K562 (cell line): ENCODE data around the gene EVI5L. TPM values are rescaled to one million over a fixed set of nuclear protein-coding genes. Genes with fewer than 3 reads are reported as not detected.

ENCODE experiments used
- ATF1 ChIP-seq, 2 experiments: fragments of 450-650 bp in 1 of 2; IDR thresholded peaks; 2 replicates each; pipeline ENCODE4 v1.6.1; 2016; ENCODE audit warnings: missing compliant biosample characterization in 1 of 2, missing genetic modification characterization in 1 of 2
- DIDO1 ChIP-seq: fragments of 450-650 bp; IDR thresholded peaks from 2 replicates; pipeline ENCODE4 v1.6.1; 2016; ENCODE audit warnings: low read depth, missing biosample characterization, missing genetic modification characterization
- EHMT2 ChIP-seq: fragments of 450-650 bp; IDR thresholded peaks from 2 replicates; pipeline ENCODE4 v1.6.1; 2018; ENCODE audit warnings: antibody characterized with exemption
- HDAC1 ChIP-seq, 2 experiments: fragments of 450-650 bp; IDR thresholded peaks; 2 replicates each; pipeline ENCODE4 v1.6.1; 2016 to 2017; ENCODE audit warnings: inconsistent platforms in 1 of 2, mild to moderate bottlenecking in 1 of 2, moderate library complexity in 1 of 2
- HDGF ChIP-seq: fragments of 450-650 bp; IDR thresholded peaks from 2 replicates; pipeline ENCODE4 v1.6.1; 2016
- HMBOX1 ChIP-seq: sonication (generic); IDR thresholded peaks from 2 replicates; pipeline ENCODE4 v1.6.1; 2016
- HMG20B ChIP-seq: fragments of 250-450 bp; sonication (Bioruptor Pico); IDR thresholded peaks from 2 replicates; pipeline ENCODE4 v1.5.0; 2021; ENCODE audit warnings: mild to moderate bottlenecking
- ID3 ChIP-seq, 2 experiments: fragments of 250-450 bp in 1 of 2; fragments of 450-650 bp in 1 of 2; sonication (Bioruptor Pico) in 1 of 2; IDR thresholded peaks; 2 replicates each; pipeline versions ENCODE4 v1.6.1 to v1.8.0; 2016 to 2021; ENCODE audit warnings: mild to moderate bottlenecking in 2 of 2, moderate library complexity in 2 of 2, missing compliant biosample characterization in 1 of 2, missing genetic modification characterization in 1 of 2
- LEF1 ChIP-seq: fragments of 450-650 bp; IDR thresholded peaks from 2 replicates; pipeline ENCODE4 v1.6.1; 2016; ENCODE audit warnings: mild to moderate bottlenecking
- MAZ ChIP-seq, 2 experiments: fragments of 450-650 bp in 1 of 2; sonication (generic) in 1 of 2; formaldehyde crosslinking; IDR thresholded peaks in 1 of 2; conservative IDR thresholded peaks in 1 of 2; 2 replicates each; pipeline versions ENCODE4 v1.4.0 to v1.5.0; 2020; ENCODE audit warnings: mild to moderate bottlenecking in 1 of 2, missing genetic modification reagents in 1 of 2
- MNT ChIP-seq, 2 experiments: fragments of 450-650 bp; conservative IDR thresholded peaks; 2 replicates each; pipeline ENCODE4 v1.6.1; 2017; ENCODE audit warnings: mild to moderate bottlenecking in 2 of 2, moderate library complexity in 2 of 2
- NFE2 ChIP-seq: IDR thresholded peaks from 2 replicates; pipeline ENCODE4 v1.6.1; 2014; ENCODE audit warnings: antibody characterized with exemption, low read depth
- POU5F1 ChIP-seq: fragments of 150-350 bp; IDR thresholded peaks from 2 replicates; pipeline ENCODE4 v1.6.1; 2014; ENCODE audit warnings: borderline replicate concordance, low read length, low read depth, mild to moderate bottlenecking; ENCODE audit not compliant: partially characterized antibody
- PRDM10 ChIP-seq: fragments of 450-650 bp; IDR thresholded peaks from 2 replicates; pipeline ENCODE4 v1.6.1; 2018; ENCODE audit not compliant: partially characterized antibody
- STAT5B ChIP-seq: fragments of 250-450 bp; sonication (Bioruptor Pico); IDR thresholded peaks from 2 replicates; pipeline ENCODE4 v1.8.0; 2021; ENCODE audit warnings: mild to moderate bottlenecking, inconsistent platforms
- TAF9B ChIP-seq: fragments of 450-650 bp; IDR thresholded peaks from 2 replicates; pipeline ENCODE4 v1.6.1; 2018; ENCODE audit warnings: mild to moderate bottlenecking; ENCODE audit not compliant: partially characterized antibody
- TEAD1 ChIP-seq, 2 experiments: fragments of 450-650 bp in 1 of 2; sonication (generic) in 1 of 2; formaldehyde crosslinking; IDR thresholded peaks; 2 replicates each; pipeline versions ENCODE4 v1.4.0 to v1.8.0; 2020 to 2022; ENCODE audit warnings: mild to moderate bottlenecking in 2 of 2, missing genetic modification reagents in 1 of 2
- ZBTB26 ChIP-seq: fragments of 450-650 bp; formaldehyde crosslinking; IDR thresholded peaks from 2 replicates; pipeline ENCODE4 v1.4.0; 2022; ENCODE audit warnings: missing genetic modification characterization
- ZNF507 ChIP-seq: conservative IDR thresholded peaks from 2 replicates; pipeline ENCODE4 v1.6.1; 2017; ENCODE audit warnings: missing genetic modification characterization, missing compliant biosample characterization
- ZNF586 ChIP-seq: fragments of 450-650 bp; formaldehyde crosslinking; conservative IDR thresholded peaks from 2 replicates; pipeline ENCODE4 v1.4.0; 2020; ENCODE audit warnings: mild to moderate bottlenecking, moderate library complexity
- polyA plus RNA-seq, 8 experiments: library from polyadenylated mRNA; depleted of rRNA in 4 of 8; stranded (reverse) in 5 of 8; unstranded in 3 of 8; fragments of >200 nt; fragmentation: Nextera tagmentation in 2 of 8; fragmentation: Illumina TruSeq in 1 of 8; extraction: Ambion mirVana in 2 of 8; extraction: Trizol in 1 of 8; gene quantifications; 2 replicates each; pipeline versions ENCODE4 v1.2.1 to v1.2.3, GENCODE V29; 2011 to 2014; ENCODE audit warnings: inconsistent platforms in 1 of 8, missing spikeins in 1 of 8
- total RNA-seq, 7 experiments: library from RNA; depleted of rRNA in 6 of 7; stranded (reverse); fragments of >200 nt in 6 of 7; fragmentation: Illumina TruSeq in 2 of 7; extraction: Trizol in 2 of 7; gene quantifications; 2 replicates each; pipeline versions ENCODE4 v1.2.1 to v1.2.3, GENCODE V29; 2011 to 2021; ENCODE audit warnings: low replicate concordance in 1 of 7

EVI5L gene
- total and polyA plus RNA-seq, 9 of the 15 experiments (the other 6 are each of a cell fraction or from before 2014, with no cell fraction given): 0.69 to 1.8 (median 1.2) TPM; not detected in 2

GRCh38 chr19:7858109-7858770 lies 28.2 kb downstream of the EVI5L start (continued):
- TF ChIP-seq POU5F1: no peak
- TF ChIP-seq ZNF507 (tag): no peak
- TF ChIP-seq EHMT2: no peak
- TF ChIP-seq NFE2: peak; percentile 63
- no peak for TF ChIP-seq HMBOX1
- TF ChIP-seq LEF1: peak; percentile 48; the same call in 1 of the 2 replicates
- no peak for TF ChIP-seq STAT5B (CRISPR knock-in tag)
- peak in 1 of 2 experiments; percentile 25; a peak in 1 of 4 replicates for TF ChIP-seq HDAC1 (IDR thresholded peaks at IDR 0.05)
- TF ChIP-seq DIDO1: no peak
- peak; percentile 35 for TF ChIP-seq PRDM10
- TF ChIP-seq ATF1 (CRISPR knock-in tag; IDR thresholded peaks at IDR 0.05): peak; percentile 60; the same call in 1 of the 2 replicates
- peak; percentile 85 for TF ChIP-seq ATF1 (tag; IDR thresholded peaks at IDR 0.05)
- no peak for TF ChIP-seq ZNF586 (CRISPR knock-in tag)
- TF ChIP-seq TAF9B: no peak
- 0 out of 4 replicates have a peak, but pooled peaks of 1 of the 2 experiments have one; percentile 22 for TF ChIP-seq MNT (conservative IDR thresholded peaks at IDR 0.05)
- no peak for TF ChIP-seq ID3 (CRISPR knock-in tag; IDR thresholded peaks at IDR 0.05)
- no peak for TF ChIP-seq ID3 (tag; IDR thresholded peaks at IDR 0.05)
- TF ChIP-seq ZBTB26: no peak
- TF ChIP-seq HMG20B: no peak
- TF ChIP-seq MAZ (CRISPR knock-in tag; conservative IDR thresholded peaks at IDR 0.05 in 1 of 2, IDR thresholded peaks at IDR 0.05 in 1 of 2): peak in 1 of 2 experiments; percentile 77; a peak in 1 of 4 replicates
- TF ChIP-seq HDGF: no peak
- no peak for TF ChIP-seq TEAD1 (CRISPR knock-in tag; IDR thresholded peaks at IDR 0.05)
